Measurements from ENCODE around the gene CTNNA3. TPM values are rescaled to one million over a fixed set of nuclear protein-coding genes. Genes with fewer than 3 reads are reported as not detected.
A peak's percentile ranks its signal among the peaks of the same experiment; 100 is the strongest.

The CTNNA3 gene
- polyA plus RNA-seq, 4 donors = 1.0 to 3.9 (median 2.9) TPM

GRCh38 chr10:67520924-67521520 is 175.0 kb downstream of the CTNNA3 start:
- peak; percentile 18 to 65 (median 52) for DNase-seq (ENCODE audit: low read depth in 4 of 4, low spot score in 3 of 4)

- no peak for DNase-seq (ENCODE audit: low read depth in 4 of 4, low spot score in 3 of 4)
Observed at GRCh38 chr10:67519434-67519833, 176.6 kb downstream of the CTNNA3 start.

GRCh38 chr10:67518756-67519155 is 177.2 kb downstream of the CTNNA3 start:
- DNase-seq (ENCODE audit: low read depth in 4 of 4, low spot score in 3 of 4) = no peak

GRCh38 chr10:67518043-67518442 is 178.0 kb downstream of the CTNNA3 start:
- DNase-seq (ENCODE audit: low read depth in 4 of 4, low spot score in 3 of 4) = no peak

- DNase-seq (ENCODE audit: low read depth in 4 of 4, low spot score in 3 of 4) = no peak
Observed at GRCh38 chr10:67506757-67507091, 189.3 kb downstream of the CTNNA3 start.

DNA sequence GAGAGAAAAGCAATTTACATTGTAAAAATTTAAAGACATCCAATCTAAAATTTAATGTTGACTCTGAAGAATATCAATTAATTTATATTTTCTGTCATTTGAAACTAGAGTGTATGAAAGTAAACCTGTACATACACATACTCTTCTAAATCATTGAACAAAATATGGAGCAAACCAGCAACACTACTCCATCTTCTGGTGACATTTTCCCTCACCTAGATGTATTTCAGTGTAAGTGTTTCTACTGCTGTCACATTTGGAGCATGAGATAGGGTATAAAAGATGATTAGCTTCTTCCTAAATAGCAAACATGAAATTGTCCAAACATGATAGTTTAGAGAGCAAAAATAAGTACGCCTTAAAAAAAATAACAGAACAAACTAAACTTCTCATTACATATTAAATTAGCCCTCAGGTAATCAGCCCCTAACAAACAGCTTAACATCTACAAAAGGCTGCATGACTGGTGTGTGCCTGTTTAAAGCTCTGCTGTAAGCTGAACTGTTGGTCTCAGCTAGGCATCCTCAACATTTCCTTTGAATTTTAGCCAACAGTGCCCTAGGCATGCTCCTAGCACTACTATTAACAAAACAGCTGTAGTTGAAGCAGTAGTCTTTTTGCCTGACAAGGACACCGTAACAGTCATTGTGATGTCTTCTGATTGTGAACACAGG is 189.8 kb downstream of the CTNNA3 start:
- DNase-seq (ENCODE audit: low read depth in 4 of 4, low spot score in 3 of 4) = no peak

- no peak for DNase-seq (ENCODE audit: low read depth in 4 of 4, low spot score in 3 of 4)
Observed at GRCh38 chr10:67492317-67493019, 203.5 kb downstream of the CTNNA3 start.

- DNase-seq (ENCODE audit: low read depth in 4 of 4, low spot score in 3 of 4) = no peak
Observed at GRCh38 chr10:67487906-67488619, 207.9 kb downstream of the CTNNA3 start.

DNA sequence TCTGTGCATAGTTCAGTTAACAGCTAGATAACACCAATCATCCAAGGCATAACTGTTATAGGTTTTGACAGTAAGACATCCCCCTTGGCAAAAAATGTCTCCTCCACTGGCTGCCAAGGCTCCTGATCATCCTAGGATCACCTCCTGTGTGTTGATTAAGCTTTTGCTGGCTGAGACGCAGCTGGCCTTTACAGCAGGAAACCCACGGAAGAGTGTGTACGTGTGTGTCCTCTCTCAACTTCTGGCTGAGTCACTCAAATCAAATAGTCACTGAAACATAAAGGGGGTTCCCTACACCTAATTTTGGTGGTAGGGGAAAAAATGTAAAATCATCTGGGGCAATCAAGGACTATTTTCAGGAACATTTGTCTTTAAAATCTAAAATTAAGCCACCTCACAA is 208.8 kb downstream of the CTNNA3 start:
- no peak for DNase-seq (ENCODE audit: low read depth in 4 of 4, low spot score in 3 of 4)

- no peak for DNase-seq (ENCODE audit: low read depth in 4 of 4, low spot score in 3 of 4)
Observed at GRCh38 chr10:67477868-67478267, 218.1 kb downstream of the CTNNA3 start.

- no peak for DNase-seq (ENCODE audit: low read depth in 4 of 4, low spot score in 3 of 4)
Observed at GRCh38 chr10:67476201-67476600, 219.8 kb downstream of the CTNNA3 start.

DNA sequence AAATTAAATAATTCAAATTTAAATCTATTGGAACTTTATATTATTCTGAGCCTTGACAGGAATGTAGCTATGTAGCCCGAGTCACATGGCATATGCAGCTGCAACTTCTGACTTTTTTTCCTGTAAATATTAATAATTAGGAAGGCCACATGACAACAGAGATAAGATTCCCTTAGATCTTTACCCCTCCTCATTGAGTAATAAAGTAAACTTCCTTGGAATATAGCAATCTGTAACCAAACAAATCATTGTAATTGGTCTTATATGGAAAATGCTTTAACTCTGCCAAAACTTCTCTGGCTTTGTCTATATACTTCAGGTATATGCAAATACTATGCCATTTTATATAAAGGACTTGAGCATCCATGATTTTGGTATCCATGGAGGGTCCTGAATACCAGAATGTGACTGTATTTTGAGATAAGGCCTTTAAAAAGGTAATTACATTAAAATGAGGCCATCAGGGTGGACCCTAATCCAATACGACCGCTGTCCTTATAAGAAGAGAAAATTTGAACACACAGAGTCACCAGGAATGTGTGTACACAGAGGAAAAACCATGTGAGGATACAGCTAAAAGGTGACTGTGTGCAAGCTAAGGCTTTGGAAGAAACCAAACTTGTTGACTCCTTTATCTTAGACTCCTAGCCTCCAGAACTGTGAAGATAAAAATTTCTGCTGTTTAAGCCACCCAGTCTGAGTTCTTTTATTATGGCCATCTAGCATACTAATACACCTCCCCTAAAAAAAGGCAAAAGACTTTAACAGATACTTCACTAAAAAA is 222.0 kb downstream of the CTNNA3 start:
- no peak for DNase-seq (ENCODE audit: low read depth in 4 of 4, low spot score in 3 of 4)

DNA sequence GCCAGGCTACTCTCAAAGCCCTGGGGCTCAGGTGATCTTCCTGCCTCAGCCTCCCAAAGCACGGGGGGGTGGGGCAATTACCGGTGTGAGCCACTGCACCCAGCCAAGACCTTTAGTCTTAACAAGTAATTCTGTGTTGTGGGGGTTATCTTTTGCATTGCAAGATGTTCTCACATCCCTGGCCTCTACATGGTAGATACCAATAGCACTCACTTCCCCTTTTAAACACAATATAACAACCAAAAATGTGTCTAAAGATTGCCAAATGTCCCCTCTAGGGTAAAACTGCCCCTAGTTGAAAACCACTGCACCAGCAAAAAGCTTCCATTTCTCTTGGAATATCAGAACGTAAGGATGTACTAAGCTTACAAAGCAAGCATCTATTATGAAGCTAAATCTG is 225.0 kb downstream of the CTNNA3 start:
- DNase-seq (ENCODE audit: low read depth in 4 of 4, low spot score in 3 of 4) = no peak

GRCh38 chr10:67464278-67464677 is 231.7 kb downstream of the CTNNA3 start:
- DNase-seq (ENCODE audit: low read depth in 4 of 4, low spot score in 3 of 4) = no peak

DNA sequence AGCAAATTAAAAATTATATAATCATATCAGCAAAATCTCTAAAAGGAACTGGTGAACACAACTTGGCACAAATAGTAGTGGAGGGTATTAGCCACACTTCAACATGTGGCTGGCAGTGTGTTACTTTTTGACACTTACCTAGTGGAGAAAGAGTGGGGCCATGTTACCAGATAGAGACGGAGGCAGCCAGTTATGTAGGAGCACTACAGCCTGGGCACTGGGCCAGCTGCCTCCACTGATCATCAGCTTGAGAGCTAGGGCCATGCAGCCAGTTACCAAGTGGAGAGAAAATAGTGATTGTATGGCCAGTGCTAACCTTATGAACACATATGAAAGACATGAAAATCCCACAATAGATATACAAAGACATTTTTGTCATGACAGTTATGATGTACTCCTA is 243.1 kb downstream of the CTNNA3 start:
- DNase-seq (ENCODE audit: low read depth in 4 of 4, low spot score in 3 of 4) = no peak

GRCh38 chr10:67438605-67439304 is 257.2 kb downstream of the CTNNA3 start:
- no peak for DNase-seq (ENCODE audit: low read depth in 4 of 4, low spot score in 3 of 4)

DNA sequence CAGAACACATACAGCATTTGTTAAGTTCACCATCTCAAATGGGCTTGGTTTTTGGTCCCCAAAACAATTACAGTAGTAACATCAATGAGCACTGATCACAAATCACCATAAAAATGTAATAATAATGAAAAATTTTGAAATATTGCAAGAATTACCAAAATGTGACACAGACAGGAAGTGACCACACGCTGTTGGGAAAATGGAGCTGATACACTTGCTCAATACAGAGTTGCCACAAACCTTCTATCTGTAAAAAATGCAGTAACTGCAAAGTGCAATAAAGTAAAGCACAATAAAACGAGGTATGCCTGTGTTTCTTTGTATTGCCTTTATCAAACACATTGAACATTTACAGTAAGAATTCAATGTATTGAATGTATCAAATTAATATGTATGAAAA is 262.7 kb downstream of the CTNNA3 start:
- no peak for DNase-seq (ENCODE audit: low read depth in 4 of 4, low spot score in 3 of 4)

- DNase-seq (ENCODE audit: low read depth in 4 of 4, low spot score in 3 of 4) = no peak
Observed at GRCh38 chr10:67402620-67403019, 293.4 kb downstream of the CTNNA3 start.

GRCh38 chr10:67401711-67402110 is 294.3 kb downstream of the CTNNA3 start:
- no peak for DNase-seq (ENCODE audit: low read depth in 4 of 4, low spot score in 3 of 4)
